DMS114 treated with DMSO at 0.1 percent for 48 hours (cell line): ENCODE data around the gene PRKCZ.
A peak's percentile ranks its signal among the peaks of the same experiment; 100 is the strongest.

Experiments
- DNase-seq: peaks from one replicate; lab custom pipeline; 2025; ENCODE audit not compliant: unreplicated experiment; lab: John Stamatoyannopoulos, UW

The PRKCZ gene

DNA sequence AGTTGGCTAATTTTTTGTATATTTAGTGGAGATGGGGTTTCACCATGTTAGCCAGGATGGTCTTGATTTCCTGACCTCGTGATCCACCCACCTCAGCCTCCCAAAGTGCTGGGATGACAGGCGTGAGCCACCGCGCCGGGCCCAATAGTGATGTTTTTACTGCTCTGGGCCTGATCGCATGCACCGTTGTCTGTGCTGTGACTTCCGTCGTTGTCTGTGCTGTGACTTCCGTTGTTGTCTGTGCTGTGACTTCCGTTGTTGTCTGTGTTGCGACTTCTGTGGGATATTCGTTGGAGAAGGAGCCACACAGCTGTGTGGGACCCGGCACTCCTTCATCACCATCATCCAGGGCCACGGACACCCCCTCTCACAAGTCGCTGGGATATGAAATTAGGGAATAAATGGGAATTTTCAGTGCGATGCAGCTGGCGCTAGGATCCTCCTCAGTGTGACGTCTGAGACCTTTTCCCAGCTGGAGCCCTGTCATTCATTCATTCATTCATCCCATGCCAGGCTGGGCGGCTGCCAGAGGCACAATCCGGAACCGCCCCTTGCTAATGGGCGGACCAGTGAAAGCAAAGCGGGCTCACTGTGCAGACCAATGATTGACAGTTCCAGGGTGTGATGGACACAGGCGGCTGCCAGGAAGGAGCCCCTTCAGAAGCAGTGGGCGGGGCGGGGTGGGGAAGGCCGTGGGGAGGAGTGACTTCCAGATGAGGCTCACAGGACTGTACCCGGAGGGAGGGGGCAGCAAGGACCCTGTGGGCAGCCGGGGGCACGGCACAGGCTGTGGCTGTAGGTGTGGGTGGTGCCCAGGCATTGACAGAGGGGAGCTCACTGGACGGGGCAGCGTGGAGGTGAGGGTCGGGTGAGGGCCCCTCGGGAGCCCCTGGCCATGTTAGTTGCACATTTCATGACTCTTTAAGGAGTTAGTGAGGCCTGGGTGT, 48.9 kb downstream of the PRKCZ start:
- DNase-seq: no peak

GRCh38 chr1:2099886-2100779, 49.9 kb downstream of the PRKCZ start:
- no peak for DNase-seq

DNA sequence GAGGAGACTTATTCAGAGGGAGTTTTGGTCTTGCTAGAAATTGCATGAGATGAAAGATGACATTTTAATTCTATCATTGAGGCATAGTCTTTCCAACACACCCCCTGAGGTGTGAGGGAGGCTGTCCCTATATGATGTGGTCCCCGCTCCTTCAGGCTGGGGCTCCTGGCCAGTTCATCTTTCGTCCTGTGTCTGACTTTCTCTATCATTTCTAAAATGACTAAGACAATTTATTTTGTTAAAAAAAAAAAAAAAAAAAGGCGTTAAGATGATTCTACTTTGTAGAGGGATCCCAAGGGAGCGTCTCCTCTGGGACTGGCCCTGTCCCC, 50.5 kb downstream of the PRKCZ start:
- DNase-seq: no peak

DNA sequence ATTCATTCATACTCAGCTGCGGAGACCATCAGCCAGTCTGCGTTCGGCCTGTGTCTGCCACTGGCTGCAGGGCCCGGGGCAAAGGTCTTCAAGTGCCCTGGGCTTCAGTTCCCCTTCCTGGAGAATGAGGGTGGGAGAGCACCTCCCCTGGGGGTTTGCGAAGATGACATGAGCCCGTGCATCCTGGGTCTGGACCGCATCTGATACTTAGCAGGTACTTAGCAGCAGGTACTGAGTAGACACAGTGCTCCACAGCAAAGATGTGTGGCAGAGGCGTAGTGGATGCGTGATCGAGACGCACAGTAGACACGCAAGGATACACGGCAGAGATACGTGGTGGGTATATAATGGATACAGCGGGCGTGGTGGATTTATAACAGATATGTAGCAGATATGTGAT, 51.3 kb downstream of the PRKCZ start:
- no peak for DNase-seq

DNA sequence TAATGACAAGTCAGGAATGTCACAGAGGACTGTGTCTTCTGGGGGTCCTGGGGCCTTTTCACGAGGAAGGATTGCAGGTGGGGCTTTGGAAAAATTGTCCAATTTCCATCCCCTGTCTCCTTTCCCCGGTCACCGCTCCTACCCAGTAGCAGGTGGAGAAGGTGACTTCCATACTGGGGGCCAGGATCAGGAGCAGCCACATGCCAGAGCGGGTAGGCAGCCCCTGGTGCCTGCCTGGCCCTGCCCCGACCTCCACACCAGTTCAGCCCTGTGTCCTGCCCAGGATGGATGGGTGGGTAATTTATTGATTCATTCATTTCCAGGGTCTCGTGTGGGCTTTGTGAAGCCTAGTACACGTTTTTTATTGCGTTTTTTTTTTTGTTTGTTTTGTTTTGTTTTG, 51.7 kb downstream of the PRKCZ start:
- DNase-seq: no peak

DNA sequence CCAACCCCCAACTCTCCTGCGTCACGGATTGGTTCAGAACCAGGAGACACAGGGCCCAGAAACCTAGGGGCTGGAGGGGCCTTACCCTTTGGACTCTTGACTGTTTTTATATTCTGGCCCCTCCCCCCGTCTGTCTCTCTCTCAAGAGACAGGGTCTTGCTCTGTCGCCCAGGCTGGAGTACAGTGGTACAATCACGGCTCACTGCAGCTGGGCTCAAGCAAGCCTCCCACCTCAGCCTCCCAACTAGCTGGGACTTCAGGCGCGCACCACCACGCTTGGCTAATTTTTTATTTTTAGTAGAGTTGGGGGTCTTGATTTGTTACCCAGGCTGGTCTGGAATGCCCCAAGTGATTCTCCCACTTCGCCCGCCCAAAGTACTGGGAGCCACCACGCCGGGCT, 52.5 kb downstream of the PRKCZ start:
- DNase-seq: no peak

GRCh38 chr1:2103266-2103900, 53.2 kb downstream of the PRKCZ start:
- no peak for DNase-seq

GRCh38 chr1:2103901-2104590, 53.8 kb downstream of the PRKCZ start:
- no peak for DNase-seq

GRCh38 chr1:2104621-2105427, 54.6 kb downstream of the PRKCZ start:
- no peak for DNase-seq

DNA sequence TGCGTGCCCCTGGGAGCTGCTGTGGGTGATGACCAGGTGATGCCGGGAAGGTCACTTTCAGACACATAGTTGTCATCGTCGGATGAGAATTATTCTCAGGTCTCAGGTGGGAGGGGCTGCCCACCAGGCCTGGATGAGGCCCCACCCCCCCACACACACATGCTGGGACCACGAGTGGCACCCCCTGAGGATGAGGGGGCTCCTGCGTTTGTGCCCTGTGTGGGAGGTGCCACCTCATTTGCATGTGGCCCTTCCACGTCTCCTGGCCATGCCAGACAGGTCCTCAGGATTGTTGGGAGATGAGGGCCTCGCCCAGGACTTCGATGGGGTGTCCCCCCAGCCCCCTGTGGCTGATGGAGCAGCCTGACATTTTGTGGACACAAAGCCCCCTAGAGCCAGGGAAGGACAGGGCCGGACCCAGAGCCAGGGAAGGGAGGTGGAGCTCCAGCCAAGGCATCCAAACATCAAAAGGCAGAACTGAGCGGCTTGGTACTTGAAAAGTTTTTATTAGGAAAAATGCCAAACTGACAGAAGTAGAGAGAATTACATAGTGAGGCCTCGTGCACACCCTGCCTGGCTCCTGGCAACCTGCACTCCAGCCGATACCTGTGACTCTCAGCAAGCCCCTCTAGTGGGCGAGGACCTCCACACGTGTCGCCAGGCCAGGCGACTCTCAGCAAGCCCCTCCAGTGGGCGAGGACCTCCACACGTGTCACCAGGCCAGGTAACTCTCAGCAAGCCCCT, 55.7 kb downstream of the PRKCZ start:
- no peak for DNase-seq

- no peak for DNase-seq
Observed at GRCh38 chr1:2106659-2107405, 56.6 kb downstream of the PRKCZ start.

DNA sequence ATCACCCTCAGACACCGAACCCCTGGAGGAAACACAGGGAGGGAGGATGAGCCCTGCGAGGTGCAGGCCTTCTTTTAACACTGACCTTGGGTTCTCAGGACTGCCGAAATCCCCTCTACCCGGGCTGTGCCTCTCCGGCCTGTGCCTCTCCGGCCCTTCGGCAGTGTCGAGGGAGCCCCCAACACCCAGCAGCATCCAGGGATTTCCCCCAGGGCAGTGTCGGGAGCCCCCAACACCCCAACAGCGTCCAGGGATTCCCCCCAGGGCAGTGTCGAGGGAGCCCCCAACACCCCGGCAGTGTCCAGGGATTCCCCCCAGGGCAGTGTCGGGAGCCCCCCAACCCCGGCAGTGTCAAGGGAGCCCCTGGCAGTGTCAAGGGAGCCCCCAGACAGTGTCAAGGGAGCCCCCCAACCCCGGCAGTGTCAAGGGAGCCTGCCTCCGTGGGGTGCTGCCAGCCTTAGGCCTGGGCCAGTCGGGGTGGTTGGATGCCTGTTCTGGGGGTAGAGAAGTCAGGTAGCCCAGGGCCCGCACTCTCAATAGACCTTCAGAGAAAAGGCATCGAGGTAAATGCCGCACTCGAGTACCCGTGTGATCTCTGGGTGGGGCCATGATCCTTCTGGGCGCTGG, 57.5 kb downstream of the PRKCZ start:
- DNase-seq: no peak

DNA sequence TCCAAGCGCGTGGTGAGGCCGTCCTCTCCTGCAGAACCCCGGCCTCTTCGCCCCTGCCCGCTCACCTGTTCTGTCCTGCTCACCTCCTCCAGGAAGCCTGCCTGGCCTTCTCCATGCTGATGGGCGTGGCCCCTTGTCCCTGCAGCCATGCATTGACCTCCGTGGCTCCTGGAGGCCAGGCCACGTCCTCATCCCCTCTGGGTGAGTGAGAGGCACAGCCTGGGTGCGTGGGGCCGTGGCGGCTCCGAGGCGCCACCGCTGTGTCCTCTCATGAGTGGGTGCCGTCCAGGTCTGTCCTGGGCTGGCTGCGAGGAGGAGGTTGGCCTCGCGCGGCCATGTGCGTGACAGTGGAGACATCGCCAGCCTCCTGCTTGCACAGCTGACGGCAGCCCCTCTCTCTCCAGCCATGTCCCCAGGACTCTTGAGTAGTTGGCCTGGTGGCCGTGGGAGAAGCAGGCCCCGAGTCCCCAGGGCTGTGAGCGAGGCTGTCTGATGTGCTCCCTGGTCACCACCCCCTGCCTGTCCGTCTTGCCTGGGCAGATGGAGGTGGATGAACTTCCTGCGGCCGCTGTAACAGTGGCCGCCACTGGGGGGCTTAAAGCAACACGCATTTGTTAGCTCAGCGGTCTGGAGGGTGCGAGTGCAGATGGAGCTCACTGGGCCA, 58.1 kb downstream of the PRKCZ start:
- DNase-seq: peak; percentile 16

GRCh38 chr1:2108877-2109580, 58.8 kb downstream of the PRKCZ start:
- DNase-seq: no peak

- DNase-seq: no peak
Observed at GRCh38 chr1:2109581-2110021, 59.4 kb downstream of the PRKCZ start.

DNA sequence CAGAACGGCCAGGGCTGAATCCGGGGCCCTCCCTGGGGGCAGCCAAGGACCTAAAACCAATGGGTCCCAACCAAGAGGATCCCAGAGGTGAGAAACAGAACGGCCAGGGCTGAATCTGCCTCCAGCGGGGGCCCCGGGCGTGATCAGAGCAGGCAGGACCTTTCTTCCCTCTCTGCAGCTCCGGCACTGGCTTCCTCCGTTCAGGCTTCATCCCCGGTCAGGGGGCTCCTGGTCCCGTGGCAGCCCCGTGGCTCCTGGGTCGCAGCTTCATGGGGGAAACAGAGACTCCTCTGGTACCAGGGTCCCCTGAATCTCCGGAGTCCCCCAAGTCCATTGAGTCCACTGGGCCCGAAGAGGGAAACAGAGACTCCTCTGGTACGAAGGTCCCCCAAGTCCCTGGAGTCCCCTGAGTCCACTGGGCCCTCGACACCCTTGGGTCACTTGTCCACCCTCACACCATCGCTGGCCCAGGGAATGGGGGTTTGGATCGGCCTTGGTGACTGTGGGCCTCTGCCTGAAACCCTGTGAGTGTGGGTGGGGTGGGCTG, 60.1 kb downstream of the PRKCZ start:
- no peak for DNase-seq
